HG03108 (cell line): Measurements from ENCODE around the gene ALG12.

ENCODE experiments used
- ATAC-seq: cut with Tn5 transposase; IDR thresholded peaks from one replicate; pipeline ENCODE4 v1.9.1; 2021; ENCODE audit warnings: moderate library complexity; ENCODE audit not compliant: unreplicated experiment

ALG12 gene

DNA sequence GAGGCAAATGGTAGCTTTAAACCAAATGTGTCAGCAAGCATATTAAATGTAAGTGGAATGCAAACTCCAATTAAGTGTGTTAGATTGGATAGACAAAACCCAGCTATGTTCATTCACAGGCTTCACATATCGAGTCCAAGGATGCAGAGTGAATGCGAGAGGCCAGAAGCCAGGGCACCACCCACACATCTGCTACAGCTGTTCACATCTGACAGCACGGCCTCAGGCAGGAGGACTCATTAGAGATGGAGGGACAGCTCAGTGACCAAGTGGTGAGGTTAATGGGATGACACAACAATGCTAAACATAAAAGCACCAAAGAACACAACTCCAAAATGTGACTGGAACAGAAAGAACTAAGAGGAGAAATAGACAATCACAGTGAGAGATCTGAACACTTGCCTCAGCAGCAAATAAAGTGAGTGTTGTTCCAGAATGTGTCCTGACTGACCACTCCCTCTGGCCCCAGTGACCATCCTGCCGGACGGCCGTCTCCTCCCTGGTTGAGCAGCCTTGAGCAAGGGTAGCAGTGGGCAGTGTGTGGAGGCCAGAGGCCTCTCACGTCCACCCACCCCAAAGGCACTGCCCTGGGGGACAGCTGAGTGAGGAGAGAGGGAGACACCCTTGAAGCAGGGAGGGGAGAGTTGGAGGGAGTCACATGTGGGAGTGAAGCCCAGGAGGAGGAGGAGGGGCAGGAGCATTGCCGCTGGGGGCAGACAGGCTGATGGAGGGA lies 23.8 kb downstream of the ALG12 start:
- ATAC-seq = no peak

DNA sequence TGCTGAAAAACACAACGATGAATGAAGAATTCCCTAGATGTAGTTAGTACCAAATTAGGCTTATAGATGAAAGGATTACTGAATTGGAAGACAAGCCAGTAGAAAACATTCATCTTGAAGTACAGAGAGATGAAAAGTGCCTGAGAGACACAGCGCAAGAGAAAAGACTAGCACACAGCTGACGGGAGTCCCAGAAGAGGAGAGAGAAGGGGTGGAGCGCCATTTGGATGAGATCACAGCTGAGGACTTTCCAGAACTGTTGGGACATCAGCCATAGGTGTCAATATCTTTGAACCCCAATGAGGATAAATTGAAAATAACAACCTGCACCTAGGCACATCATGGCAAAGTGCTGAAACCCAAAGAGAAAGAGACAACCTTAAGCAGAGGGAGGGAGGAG lies 25.2 kb downstream of the ALG12 start:
- ATAC-seq = no peak

DNA sequence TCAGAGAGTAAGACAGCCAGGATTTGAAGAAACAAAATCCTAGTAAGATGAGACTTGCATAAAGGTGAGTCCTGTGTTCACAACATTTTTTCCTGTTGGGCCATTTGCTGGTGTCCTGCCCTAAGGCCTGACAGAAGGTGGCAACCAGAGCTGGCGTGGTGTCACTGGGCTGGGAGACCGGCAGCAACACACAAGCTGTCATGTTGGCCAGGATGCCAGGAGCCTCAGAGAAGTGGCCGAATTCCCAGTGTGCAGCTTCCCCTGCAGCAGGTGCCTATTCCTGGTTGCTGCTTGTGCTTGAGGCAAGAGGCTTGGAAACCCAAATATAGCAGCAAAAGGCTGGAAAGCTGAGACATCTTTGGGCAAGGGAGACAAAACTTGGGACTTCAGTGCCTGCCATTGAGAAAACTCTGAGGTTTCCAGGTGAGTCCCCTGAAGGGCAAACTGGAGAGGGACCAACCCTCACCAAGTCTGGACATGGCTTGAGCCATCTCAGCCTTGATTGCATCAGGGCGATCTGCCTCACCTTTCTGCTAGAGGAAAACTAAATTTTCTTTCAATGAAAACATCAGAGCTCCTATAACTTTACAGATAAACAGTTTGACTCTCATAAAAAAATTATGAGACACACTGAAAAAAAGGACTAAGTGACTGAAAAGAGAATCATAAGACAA lies 25.9 kb downstream of the ALG12 start:
- ATAC-seq = no peak

DNA sequence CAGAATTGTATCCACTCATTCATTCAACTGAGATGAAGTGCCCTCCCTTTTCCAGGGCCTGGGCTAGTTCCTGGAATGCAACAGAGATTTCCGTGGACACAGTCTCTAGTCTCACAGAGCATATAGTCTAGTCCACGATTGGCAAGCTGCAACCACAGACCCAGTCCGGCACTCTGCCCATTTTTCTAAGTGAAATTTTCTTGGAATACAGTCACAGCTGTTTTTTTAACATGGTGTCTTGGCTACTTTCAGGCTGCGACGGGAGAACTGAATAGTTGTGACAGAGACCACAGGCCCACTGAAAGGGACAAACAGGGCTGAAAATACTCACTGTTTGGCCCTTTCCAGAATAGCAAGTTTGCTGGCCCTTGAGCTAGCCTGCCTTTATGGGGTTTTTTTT lies 29.2 kb downstream of the ALG12 start:
- no peak for ATAC-seq

DNA sequence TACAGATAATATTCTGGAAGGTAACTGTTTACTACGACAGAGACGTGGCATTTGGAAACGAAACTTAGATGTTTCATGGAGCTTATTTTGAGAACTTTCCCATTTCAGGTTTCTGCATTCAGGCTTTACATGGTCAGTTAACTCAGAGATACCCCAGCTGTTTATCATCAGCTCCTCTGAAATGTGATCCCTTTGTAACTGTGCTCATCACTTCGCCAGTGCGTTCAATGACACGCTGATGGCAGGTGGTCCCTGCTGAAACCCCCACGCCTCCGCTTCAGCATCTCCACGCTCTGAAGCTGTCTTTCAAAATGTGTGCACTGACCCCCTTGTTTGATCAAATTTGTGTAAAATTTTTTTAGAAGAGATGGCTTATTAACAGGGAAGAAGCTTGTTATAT lies 30.5 kb downstream of the ALG12 start:
- ATAC-seq = no peak

DNA sequence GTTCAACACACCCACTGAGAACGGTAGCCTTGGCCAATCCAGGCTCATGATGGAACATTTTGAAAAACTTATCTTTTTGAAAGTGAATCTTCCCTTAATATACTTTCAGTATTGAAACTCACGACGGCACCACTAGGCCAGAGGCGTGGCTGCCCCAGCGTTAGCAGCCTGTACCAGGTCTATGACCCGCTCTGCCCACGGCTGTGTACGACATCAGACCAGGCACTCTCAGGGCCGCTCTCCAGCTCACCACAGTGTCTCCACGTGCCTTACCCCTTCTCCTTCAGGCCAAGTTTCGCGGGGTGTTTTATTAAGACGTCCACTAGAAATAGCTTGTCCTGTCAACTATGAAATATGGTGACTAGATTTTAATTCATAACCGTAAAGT lies 31.2 kb downstream of the ALG12 start:
- no peak for ATAC-seq

DNA sequence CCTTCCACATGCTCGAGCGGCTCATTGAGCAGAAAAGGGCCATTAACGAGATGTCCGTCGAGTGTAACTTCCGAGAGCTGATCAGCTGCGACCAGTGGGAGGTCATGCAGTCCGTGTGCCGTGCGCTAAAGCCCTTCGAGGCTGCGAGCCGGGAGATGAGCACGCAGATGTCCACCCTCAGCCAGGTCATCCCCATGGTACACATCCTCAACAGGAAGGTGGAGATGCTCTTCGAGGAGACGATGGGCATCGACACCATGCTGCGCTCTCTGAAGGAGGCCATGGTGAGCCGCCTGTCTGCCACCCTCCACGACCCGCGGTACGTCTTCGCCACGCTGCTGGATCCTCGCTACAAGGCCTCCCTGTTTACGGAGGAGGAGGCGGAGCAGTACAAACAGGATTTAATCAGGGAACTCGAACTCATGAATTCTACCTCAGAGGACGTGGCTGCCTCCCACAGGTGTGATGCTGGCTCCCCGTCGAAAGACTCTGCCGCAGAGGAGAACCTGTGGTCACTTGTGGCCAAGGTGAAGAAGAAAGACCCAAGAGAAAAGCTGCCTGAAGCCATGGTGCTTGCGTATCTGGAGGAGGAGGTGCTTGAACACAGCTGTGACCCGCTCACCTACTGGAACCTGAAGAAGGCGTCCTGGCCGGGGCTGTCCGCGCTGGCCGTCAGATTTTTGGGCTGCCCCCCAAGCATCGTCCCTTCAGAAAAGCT lies 31.7 kb downstream of the ALG12 start:
- no peak for ATAC-seq

DNA sequence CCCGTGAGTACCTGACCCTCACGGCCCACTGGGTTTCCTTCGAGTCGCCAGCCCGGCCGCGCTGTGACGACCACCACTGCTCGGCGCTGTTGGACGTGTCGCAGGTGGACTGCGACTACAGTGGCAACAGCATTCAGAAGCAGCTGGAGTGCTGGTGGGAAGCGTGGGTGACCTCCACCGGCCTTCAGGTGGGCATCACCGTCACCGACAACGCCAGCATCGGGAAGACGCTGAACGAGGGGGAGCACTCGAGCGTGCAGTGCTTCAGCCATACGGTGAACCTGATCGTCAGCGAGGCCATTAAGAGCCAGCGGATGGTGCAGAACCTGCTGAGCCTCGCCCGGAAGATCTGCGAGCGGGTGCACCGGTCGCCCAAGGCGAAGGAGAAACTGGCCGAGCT lies 32.4 kb downstream of the ALG12 start:
- ATAC-seq = no peak

DNA sequence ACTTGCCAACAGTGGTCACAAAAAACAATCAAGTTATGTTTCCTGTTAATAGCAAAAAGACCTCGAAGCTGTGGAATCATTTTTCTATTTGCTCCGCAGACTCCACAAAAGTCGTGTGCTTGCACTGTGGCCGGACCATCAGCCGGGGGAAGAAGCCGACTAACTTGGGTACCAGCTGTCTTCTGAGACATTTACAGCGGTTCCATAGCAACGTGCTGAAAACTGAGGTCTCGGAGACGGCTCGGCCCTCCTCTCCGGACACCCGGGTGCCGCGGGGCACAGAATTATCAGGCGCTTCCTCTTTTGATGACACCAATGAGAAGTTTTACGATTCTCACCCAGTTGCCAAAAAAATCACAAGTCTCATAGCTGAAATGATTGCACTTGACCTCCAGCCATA lies 33.0 kb downstream of the ALG12 start:
- ATAC-seq = no peak

DNA sequence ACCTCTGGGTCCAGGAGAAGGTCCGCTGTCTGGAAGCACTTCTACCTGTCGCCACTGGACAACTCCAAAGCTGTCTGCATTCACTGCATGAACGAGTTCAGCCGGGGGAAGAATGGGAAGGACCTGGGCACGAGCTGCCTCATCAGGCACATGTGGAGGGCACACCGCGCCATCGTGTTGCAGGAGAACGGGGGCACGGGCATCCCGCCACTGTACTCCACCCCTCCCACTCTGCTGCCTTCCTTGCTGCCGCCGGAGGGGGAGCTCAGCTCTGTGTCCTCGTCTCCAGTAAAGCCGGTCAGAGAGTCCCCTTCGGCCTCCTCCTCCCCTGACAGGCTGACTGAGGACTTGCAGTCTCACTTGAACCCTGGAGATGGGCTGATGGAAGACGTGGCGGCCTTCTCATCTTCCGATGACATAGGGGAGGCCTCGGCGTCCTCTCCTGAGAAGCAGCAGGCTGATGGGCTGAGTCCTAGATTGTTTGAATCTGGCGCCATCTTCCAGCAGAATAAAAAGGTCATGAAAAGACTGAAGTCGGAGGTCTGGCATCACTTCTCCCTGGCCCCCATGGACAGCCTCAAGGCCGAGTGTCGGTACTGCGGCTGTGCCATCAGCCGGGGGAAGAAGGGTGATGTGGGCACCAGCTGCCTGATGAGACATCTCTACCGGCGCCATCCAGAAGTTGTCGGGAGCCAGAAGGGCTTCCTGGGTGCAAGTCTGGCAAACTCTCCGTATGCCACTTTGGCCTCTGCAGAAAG lies 33.6 kb downstream of the ALG12 start:
- ATAC-seq = no peak

DNA sequence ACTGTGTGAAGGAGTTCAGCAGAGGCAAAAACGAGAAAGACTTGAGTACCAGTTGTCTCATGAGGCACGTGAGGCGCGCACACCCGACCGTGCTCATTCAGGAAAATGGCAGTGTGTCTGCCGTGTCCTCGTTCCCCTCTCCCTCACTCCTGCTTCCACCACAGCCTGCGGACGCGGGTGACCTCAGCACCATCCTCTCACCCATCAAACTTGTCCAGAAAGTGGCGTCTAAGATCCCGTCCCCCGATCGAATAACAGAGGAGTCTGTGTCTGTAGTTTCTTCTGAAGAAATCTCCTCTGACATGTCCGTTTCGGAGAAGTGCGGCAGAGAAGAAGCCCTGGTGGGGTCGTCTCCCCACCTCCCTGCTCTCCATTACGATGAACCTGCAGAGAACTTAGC lies 34.2 kb downstream of the ALG12 start:
- ATAC-seq = no peak

DNA sequence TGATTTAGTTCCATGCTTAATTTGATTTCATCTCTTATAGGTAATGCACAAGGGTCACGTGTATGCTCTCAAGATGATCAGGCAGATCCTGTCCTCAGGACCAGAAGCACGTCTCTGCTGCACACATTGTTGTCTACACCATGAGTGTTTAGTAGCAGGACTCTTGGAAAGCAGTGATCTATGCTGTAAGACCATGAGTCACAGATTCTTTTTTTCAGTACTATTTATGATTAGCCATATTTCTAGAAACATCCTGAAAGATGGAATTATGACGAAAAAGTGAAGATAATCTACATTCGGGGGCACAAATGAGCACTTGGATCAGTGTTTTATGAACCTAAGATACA lies 35.0 kb downstream of the ALG12 start:
- no peak for ATAC-seq

DNA sequence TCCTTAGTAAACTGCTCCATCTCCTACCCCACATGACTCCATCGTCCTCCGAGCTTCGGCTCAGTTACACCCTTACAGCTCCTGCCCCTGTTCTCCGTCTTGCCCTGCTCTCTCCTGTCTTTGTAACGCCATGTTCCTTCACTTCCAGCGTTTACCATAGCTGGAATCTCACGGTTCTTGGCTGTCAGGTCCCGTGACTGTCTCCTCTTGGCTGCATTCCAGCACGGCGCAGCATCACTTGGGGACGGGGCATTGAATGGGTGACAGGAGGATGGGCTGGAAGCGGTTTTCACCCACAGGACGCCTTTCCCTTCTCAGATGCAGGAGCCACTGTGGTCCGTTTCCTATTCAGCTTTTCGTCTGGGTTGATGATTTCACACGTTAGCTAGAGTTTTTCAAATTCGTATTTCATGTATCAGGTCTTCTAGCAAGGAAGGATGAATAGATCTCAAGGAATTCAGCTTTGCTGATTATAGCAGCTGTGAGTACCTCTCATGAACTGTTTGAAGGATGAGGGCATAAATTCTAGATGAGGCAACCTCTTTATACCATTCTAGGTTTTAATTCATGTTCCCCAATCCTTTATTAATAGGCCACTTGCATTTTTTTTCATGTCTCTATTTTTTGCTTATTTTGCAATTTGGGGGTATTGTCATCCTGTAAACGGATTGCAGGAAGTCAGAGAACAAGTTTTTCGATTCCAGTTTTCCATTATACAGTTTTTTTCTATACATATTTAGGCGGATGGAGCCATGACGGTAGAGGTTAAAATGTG lies 35.5 kb downstream of the ALG12 start:
- no peak for ATAC-seq

DNA sequence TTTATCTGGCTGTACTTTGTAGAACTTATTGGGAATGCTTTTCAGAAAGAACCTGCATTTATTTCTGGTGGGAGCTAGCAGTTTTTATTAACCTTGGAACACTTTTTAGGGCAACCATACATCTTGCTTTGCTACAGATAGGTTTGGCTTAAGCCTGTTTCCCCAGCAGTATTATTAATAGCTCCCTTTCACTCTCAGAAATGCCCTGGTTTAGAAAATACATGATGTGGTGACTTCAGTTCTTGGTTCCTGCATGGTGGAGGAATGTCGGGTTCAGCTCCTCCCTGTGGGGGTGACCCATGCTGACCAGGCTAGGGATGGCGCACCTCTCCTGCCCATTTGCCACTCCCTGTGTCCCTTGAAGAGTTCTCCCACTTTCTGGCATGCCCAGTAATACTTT lies 36.4 kb downstream of the ALG12 start:
- ATAC-seq = no peak

DNA sequence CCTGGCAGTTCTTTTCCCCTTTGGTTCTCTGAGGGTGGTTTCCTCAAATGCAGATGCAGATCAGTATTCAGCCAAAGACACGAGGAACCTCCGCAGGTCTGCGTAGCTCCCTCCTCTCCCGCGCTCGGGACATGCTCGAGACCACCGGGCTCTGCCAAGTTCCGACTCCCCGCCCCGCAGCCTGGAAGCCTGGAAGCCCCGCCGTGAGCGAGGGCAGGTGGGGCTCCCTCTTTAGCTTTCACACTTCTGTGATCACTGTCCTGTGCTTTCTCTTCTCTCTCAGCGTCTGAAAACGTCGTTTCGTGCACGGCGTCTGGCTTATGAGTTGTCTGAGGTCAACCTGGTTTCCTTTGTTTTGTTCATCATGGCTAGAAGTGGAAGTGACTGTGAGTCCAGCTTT lies 38.0 kb downstream of the ALG12 start:
- no peak for ATAC-seq

DNA sequence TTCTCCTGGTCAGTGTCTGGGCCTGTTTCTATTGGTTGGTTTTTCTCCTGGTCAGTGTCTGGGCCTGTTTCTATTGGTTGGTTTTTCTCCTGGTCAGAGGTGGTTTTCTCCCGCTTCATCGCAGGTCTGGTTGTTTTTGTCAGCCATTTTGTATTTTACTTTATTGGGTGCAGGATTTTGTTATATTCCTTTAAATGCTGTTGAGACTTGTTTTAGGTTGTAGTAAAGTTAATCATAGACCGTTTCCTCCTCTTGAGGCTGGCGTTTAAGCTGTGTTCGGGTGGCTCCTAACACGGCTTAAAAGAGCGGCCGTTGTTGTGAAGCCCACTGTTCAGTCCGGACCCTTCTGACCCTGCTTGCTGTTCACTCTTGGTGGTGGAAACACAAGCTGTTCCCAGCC lies 38.4 kb downstream of the ALG12 start:
- no peak for ATAC-seq

DNA sequence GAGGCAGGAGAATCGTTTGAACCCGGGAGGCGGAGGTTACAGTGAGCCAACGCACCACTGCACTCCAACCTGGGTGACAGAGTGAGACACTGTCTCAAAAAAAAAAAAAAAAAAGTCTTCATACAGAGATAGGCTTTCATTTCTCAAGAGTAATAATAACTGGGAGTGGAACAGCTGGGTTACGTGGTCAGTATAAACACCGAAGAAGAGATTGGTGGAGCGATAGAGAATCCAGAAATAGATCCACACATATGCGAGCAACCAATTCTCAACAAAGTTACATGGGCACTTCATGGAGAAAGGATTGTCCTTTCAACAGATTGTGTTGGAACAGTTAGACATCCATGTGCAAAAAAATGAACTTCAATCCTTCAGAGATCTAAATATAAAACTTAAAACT lies 40.0 kb downstream of the ALG12 start:
- ATAC-seq = no peak

DNA sequence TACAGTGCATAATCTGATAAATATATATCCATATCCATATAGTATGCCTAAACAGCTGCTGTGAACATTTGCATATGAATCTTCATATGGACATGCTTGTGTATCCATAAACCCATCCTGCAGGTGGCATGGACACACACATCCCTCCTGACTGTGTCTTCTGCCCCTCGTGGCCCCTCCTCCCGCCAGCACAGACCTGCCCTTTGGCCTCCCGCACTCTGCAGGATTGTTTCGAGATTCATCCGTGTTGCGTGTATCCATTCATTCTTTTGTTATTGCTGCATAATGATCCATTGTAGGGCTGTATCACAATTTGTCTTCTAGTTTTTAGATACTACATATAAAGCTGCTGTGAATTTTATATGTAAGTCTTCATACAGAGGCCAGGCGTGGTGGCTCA lies 40.6 kb downstream of the ALG12 start:
- ATAC-seq = no peak

DNA sequence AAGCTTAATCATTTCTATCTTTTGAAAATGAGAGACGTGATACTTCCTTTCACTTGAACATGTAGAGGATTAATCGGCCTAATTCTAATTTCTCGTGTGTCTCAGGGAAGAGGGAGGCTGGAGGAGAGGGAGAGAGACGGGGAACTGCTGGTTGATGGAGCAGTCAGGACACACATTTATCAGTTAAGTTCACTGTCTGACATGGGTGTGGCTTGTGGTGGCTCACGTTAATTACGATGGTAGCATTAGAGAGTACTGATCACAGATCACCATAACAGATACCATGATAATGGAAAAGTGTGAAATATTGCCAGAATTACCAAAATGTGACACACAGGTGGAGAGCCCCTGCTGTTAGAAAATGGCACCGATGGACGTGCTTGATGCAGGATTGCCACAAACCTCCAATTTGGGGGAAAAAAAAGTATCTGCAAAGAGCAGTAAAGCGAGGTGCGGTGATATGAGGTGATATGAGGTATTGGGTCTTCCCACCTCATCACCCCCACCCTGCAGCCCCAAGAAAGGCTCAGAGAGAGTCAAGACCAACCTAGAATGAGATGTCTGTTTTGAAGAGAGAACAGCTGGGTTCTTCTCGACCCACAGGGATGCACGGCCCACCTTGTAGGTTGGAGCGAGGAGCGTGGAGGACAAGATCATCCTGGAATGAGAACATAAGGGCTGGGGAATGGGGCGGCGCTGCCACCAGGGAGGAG lies 44.9 kb downstream of the ALG12 start:
- ATAC-seq = no peak

DNA sequence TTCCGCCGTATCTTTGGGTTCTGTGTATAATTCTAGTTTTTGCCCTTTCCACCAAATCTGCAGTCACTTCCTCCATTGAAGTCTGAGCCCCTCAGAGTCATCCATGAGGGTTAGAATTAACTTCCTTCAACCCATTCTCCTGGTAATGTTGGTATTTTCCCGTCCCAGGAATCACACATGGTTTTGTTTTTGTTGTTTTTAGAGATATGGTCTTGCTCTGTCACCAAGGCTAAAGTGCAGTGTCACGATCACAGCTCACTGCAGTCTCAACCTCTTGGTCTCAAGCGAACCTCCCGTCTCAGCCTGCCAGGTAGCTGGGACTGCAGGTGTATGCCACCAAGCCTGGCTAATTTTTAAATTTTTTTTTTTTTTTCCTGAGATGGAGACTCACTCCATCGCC lies 45.9 kb downstream of the ALG12 start:
- ATAC-seq = no peak
